GM19328 (cell line): ENCODE data around the gene PCBD1.

Experiments
- ATAC-seq: cut with Tn5 transposase; IDR thresholded peaks from one replicate; pipeline ENCODE4 v1.9.1; 2021; ENCODE audit warnings: mild to moderate bottlenecking, moderate library complexity; ENCODE audit not compliant: unreplicated experiment

The PCBD1 gene

DNA sequence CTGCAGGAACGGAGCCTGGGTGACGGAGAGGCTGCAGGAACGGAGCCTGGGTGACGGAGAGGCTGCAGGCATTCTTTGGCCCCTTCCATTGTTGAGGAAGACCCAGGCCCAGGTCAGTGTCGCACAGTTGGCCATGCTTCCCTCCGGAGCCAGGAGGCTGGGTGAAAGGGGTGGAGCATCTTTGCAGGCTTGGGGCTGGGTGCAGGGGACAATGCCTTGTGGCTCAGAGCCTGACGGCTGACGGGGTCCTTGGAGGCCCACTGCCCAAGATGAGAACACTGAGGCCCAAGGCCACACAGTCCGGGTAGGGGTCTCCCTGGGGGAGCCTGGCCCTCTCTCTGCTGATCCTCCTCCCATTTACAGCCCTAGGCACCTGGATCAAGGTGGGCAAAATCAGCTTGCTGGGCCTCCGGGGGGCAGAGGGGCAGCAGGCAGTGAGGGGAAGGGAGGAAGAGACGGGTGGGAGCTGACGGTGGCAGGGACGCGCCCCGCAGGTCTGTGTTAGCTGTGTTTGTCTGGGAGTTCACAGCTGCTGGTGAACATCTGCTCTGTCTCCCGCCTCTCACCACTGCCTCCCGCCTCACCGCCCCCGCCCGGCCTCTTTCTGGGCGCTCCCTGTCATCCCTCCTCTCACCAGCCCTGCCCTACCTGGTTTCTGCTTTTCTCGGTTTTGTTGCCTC is 30.6 kb upstream of the PCBD1 start:
- ATAC-seq: no peak

- ATAC-seq: no peak
Measured at GRCh38 chr10:70917635-70918034, 29.3 kb upstream of the PCBD1 start.

GRCh38 chr10:70917226-70917625 is 28.9 kb upstream of the PCBD1 start:
- no peak for ATAC-seq

GRCh38 chr10:70916241-70916640 is 27.9 kb upstream of the PCBD1 start:
- no peak for ATAC-seq

DNA sequence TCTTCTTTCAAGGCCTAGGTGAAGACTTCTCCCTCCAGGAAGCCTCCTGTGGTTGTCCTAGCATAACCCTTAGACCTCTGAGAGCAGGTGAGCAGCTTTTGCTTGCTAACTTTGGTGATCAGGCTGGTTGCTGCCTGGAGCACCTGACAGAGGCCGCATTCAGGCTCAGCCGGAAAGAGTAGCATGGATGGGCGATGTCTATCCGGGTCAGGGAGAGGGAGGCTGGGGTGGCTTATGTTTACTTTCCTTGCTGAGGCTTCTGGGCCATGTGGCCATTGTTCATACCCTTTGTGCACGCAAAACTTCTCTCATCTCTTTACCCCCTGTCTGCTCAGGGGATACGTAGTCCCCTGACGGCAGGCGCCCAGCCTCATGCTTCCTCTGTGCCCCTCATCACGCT is 27.4 kb upstream of the PCBD1 start:
- ATAC-seq: no peak

- no peak for ATAC-seq
Measured at GRCh38 chr10:70915206-70915605, 26.8 kb upstream of the PCBD1 start.

- ATAC-seq: no peak
Measured at GRCh38 chr10:70914316-70914864, 26.0 kb upstream of the PCBD1 start.

GRCh38 chr10:70913893-70914240 is 25.5 kb upstream of the PCBD1 start:
- ATAC-seq: no peak

DNA sequence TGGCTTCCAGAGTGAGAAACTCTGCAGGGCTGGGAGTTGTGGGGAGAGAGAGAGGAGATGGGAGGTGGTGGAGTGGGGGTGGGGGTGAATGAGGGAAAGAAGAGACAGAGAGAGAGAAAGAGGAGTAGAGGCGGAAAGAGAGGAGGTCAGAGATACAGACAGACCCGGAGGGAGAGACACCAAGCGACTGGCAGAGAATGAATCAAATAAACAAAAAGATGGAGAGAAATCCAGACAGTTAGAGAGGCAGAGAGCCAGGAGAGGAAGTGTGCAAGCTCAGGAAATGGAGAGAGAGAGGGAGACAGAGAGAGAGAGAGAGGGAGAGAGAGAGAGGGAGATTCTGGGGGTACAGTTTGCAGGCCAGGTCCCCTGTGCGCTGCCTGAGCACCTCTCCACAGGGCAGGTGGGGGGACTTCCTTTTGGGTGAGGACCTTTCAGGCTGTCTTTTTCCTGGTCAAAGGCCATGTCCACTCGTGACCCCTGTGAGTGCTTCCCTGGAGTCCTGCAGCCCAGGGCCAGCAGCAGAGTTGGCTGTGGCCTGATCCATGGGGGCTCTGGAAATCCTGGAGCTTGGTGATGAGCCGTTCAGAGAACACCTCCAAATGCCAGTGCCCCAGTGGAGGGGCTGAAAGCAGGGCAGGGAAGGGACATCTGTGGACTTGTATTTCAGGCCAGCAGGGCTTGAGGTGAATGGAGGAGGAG is 25.0 kb upstream of the PCBD1 start:
- no peak for ATAC-seq

DNA sequence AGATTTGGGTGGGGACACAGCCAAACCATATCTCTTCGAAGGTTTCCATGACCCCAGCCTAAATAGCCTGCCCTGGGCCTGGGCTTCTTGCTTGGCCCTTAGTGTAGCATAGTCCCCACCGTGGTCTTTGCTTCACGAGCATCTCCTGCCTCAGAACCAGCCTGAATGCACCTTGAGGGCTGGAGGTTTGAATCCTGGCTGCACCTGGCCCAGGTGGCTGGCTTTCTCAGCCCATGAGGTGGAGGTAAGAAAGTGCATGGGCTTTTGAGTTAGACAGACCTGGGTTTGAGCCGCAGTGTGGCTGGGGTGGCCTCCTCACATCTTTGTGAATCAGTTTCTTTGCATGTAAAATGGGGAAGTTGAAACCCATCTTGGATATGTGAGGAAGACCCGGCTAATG is 24.2 kb upstream of the PCBD1 start:
- no peak for ATAC-seq

DNA sequence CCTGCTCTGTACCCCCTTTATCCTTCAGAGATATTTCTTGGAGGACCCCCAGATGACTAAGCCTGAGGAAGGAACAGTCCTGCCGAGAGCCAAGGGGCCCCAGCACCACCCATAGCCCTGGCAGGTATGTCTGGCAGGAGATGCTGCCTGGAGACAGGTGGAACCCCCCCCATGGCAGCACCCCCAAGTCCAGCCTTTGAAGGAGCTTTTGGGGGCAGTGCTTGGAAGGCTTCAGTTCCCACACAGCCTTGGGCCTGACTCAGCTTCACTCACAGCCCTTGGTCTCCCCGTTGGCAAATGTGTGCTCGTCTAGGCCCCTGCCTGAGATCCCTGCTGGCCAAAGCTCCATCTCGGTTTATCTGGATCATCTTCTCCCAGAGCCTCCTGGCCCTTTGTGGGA is 23.0 kb upstream of the PCBD1 start:
- ATAC-seq: no peak

GRCh38 chr10:70910486-70911341 is 22.3 kb upstream of the PCBD1 start:
- no peak for ATAC-seq

DNA sequence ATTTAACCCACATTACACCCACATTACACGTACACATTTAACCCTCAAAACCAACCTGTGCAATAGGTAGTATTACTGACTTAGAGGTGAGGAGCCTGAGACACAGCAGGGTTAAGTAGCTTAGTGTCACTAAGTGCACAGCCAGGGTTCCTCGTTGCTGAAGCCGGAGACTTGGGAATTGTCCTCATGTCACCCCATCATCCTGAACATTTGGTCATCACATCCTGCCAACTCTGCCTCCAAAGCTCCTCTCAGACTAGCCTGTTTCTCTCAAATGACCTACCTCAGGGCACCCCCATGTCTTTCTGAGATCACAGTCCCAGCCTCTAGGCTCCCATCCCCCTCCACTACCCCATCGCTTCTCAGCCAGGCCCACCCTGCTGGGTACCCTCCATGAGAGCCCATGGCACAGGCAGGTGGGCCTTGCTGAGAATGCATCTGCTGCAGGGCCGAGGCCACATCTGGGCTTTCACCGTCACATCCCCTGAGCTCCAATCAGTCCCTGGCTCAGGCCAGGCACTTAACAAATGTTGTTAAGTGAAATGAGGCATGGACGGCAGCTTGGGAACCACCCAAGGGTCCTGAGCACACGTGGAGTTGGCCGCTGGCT is 21.1 kb upstream of the PCBD1 start:
- ATAC-seq: no peak

DNA sequence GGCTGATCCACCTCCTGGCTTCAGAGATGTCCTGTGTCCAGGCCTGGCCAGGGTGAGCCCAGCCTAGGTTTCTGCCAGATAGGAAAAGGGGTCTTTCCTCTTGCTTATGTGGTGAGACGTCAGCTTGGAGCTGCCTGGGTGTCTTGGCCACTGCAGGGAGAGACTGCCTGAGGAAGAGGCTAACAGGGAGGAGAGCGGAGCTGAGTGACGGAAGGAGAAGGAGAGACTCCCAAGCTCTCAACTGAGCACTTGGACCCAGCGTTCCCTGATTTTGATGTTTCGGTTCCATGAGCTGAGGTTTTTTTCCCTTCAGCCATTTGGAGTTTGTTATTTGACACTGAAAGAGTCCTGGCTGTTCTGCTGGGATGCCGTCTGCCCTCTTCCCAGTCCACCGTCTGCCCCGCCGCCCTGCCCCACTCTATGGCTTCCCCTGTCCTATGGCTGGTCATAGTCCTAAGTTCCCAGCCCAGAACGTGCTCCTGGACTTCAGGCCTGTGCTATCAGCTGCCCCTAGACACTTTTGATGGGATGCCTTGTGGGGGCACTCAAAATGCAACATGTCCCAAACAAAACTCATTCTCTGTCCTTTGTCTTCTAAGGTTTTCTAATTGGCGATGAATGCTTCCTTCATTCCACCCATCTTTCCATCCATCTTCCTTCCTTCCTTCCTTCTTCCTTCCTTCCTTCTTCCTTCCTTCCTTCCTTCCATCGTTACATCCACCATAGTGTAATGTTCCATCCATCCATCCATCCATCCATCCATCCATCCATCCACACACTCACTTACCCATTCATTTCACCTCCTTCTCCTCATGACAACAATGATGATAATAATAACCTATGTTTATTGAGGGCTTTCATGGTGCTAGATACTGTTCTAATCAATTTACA is 20.3 kb upstream of the PCBD1 start:
- ATAC-seq: no peak

GRCh38 chr10:70907637-70908405 is 19.5 kb upstream of the PCBD1 start:
- no peak for ATAC-seq

- no peak for ATAC-seq
Measured at GRCh38 chr10:70906953-70907636, 18.7 kb upstream of the PCBD1 start.

DNA sequence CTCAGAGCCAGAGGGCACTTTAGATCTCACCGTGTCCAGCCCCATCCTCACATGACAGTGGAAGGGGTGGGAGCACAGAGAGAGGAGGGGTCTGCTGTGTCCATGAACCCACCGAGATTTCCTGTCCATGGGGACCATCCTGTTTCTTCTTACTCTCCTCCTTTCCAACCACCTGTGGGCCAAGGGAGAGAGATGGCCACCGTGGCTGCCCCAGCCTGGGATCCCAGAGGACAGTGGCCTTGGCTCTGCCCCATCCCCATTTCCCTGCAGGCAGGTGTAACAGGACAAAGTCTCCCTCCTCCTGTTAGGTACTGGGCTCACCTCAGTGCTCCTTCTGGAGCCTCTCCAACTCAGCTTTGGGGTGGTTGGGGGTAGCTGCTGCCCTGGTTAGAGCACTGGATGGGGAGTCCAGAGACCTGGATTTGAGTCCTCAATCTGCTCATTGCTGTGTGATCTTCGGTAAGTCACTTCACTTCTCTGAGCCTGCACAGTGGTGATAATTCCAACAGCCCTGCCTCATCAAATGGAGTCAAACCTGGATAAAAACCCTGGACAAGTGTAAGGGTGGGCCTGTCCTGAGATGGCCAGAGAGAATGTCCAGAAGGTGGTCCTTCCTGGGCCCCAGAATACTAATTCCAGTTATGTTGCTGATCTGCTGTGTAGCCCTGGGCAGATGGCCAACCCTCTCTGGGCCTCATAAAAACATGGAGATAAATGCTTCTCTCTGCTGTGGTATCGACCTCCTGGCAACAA is 17.8 kb upstream of the PCBD1 start:
- ATAC-seq: no peak
